GM18519 (cell line): ENCODE data around the gene SLC7A9.

Experiments
- ATAC-seq: cut with Tn5 transposase; IDR thresholded peaks from one replicate; pipeline ENCODE4 v1.9.1; 2021; ENCODE audit warnings: mild to moderate bottlenecking, moderate library complexity; ENCODE audit not compliant: unreplicated experiment, low FRiP score

SLC7A9 gene

GRCh38 chr19:32829345-32829896, 40.1 kb downstream of the SLC7A9 start:
- no peak for ATAC-seq

DNA sequence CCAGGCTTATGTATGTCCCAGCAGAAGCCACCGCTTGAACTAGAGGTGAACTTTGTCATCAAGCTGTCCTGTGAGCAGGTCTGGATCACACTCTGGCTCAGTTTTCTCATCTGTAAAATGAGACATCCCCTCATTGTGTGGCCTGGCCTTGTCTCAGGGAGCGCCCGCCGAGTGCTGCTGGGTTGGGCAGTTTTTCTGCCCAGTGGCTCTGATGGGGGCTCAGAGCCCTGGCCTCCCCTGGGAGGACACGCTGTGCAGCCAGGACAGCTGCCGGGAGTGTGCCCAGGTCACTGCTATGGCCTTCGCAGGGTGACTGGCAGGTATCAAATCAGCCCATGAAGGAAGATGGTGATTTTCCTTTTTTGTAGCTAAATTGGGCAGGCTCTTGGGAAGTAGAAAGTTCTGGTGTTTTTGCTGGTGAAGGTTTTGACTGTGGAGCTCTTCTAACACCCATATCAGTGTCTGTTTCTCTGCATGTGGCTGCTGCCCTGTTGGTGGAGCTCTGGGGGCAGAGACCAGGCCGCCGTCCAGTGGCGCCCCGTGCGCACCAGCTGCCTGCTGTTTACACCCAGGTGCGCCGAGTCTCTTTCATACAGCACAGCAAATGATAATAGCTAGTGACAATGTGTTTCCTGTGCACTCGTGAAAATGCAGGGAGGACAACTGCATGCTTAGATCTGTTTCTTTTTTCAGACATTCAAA, 40.8 kb downstream of the SLC7A9 start:
- no peak for ATAC-seq

DNA sequence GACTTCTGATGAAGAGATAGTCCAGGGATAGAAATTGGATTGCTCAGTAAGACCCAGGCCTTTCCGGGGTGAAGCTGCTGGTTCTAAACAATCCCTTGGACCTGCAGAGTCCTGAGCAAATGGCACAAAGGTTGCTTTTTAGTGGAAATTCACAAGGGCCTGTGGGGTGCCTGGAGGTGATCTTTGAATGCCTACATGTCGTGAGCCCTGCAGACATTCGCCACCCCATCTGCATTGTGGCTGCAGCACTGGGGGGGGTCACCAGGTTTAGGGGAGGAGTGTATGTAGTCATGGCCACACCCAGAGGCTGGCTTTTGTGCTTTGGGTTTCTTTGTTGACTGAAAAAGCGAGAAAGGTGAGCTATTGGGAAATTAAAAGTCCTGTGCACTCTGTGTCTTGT, 41.4 kb downstream of the SLC7A9 start:
- no peak for ATAC-seq

- ATAC-seq, result no peak
These were observed 44.5 kb downstream of the SLC7A9 start for GRCh38 chr19:32824916-32825608.

- no peak for ATAC-seq
These were observed 45.3 kb downstream of the SLC7A9 start for GRCh38 chr19:32824191-32824751.

- ATAC-seq, result no peak
These were observed 45.8 kb downstream of the SLC7A9 start for GRCh38 chr19:32823747-32824102.

- no peak for ATAC-seq
These were observed 46.4 kb downstream of the SLC7A9 start for GRCh38 chr19:32822916-32823746.

DNA sequence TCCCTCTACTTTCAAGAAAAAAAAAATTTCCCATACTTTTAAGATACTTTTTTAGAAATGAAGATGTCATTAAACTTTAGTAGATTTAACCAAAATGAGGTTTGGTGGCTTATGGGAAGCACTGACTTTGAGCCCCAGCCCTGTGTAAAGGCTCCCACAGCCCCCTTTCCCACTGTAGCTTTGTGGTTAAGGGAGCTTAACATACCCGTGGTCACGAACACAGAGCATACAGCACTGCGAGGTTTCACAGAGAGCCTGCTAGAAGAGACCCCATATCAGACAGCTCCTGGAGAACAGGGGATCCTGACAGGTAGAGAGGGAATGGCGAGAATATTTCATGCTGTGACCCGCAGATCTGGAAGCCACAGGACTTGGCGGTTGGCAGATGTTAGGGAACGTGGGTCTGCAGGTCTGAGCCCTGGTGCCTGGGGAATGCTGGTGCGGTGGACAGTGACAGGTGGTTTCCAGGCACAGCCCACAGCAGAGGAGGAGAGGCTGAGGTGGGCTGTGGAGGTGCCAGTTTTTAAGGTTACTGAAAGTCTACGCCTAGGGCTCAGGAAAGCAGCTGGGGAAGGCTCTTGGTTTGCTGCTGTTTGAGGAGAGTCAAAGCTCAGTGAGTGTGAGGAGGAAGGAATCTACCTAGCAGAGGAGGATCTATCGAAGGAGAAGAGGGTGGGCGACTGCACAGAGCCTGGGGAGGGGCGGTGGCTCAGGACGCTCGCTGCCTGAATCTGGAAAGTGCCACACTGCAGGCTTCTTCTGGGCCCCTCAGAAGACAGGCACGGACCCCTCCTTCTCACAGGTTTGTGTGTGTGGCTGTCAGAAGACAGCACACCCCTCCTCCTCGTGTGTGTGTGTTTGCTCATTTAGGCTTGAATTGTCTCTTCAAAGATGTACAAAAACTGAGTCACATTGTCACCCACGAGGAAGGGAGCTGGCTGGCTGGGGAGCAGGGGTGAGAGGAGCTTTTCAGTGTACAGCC, 49.9 kb downstream of the SLC7A9 start:
- ATAC-seq, result no peak

- ATAC-seq, result no peak
These were observed 51.0 kb downstream of the SLC7A9 start for GRCh38 chr19:32818536-32818935.

GRCh38 chr19:32817569-32818476, 51.7 kb downstream of the SLC7A9 start:
- no peak for ATAC-seq

DNA sequence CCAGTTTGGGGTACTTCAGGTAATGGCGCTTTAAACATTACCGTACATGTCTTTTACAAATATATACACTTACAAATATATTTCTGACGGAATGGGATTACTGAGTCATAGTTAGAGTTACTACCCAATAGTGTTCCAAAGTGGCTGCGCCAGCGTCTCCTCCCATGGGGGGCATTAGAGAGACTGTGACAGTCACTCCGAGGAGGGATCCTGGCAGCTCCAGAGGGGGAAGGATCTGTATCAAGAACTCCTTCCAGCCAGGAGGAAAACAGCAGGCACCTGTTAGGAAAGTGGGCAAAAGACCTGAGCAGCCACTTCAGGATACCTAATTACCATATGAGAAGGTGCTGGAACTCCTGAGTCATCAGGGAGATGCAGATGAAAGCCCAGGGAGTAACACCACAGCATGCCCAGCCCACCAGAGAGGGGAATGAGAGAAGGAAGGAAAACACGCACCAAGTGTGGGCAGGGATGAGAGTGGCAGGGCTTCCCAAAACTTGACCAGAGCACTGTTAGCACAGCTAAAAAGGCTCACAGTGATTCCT, 52.9 kb downstream of the SLC7A9 start:
- no peak for ATAC-seq

DNA sequence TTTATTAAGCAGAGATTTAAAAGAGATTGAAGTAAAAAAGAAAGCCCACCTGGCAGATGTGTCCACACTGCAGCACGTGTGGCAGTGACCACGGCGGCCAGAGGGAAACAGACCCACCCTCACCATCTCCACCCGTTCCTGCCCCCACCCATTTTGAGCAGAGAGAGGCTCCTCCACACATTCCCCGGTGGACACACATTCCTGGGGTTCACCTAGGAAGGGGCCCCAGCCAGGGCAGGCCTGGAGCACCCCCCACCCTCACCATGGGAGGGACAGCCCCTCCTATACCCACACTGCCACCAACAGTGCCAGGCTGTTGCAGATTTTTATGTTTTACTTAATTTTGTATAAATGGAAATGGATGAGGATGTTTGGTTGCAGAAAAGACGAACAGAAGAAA, 54.9 kb downstream of the SLC7A9 start:
- ATAC-seq, result no peak

GRCh38 chr19:32813862-32814425, 55.6 kb downstream of the SLC7A9 start:
- no peak for ATAC-seq

DNA sequence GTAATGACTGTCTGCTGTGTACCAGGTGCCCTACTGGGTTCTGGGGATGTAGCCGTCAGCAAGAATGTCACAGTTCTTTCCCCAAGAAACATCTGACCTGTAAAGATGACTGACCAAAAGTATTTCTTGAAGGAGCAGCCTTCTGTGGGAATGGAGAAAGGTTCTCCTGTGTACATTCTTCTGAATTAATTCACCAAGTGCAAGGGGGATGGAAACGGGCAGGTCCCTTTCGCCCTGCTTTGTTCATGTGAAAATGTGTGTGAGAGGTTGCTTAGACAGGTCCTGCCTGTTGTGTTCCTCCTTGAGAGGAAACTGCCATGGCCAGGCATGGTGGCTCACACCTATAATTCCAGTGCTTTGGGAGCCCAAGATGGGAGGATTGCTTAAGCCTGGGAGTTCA, 57.0 kb downstream of the SLC7A9 start:
- no peak for ATAC-seq

- ATAC-seq, result no peak
These were observed 57.5 kb downstream of the SLC7A9 start for GRCh38 chr19:32812036-32812435.

GRCh38 chr19:32811151-32811550, 58.4 kb downstream of the SLC7A9 start:
- no peak for ATAC-seq

GRCh38 chr19:32810452-32810851, 59.1 kb downstream of the SLC7A9 start:
- no peak for ATAC-seq

GRCh38 chr19:32809754-32810153, 59.8 kb downstream of the SLC7A9 start:
- ATAC-seq, result no peak
